DND-41 (cell line): ENCODE results near the gene LRP3.

ENCODE experiments used
- CTCF ChIP-seq: IDR thresholded peaks from 2 replicates; pipeline ENCODE4 v1.5.1; 2012; ENCODE audit warnings: borderline replicate concordance, low read length, moderate library complexity, mild to moderate bottlenecking; ENCODE audit not compliant: poor library complexity, severe bottlenecking; ENCODE audit errors: extremely low read depth
- EZH2 ChIP-seq: IDR thresholded peaks from 3 replicates; pipeline ENCODE4 v1.6.1; 2012; ENCODE audit warnings: borderline replicate concordance, low read depth, mild to moderate bottlenecking, moderate library complexity, low read length, inconsistent platforms; ENCODE audit not compliant: severe bottlenecking

DNA sequence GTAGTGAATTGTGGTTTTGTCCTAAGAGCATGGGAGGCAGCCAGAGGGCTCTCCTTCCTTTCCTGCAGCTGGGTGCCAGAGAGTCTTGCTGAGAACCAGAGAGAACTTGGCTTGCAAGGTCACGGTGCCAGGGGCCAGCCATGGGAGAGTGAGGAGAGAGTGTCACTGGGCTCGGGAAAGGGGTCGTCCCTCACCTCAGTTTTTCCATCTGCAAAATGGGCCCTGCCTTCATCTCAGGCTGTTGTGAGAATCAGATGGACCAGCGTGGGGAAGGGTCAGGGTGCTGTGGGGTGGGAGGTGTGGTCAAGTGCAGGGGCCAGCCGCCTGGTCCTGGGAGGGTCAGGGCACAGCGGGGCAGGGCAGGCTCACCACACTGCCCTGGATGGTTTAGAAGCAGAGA, 7.3 kb downstream of the LRP3 start:
- TF ChIP-seq CTCF (no peak), EZH2 (no peak)
